SH-SY5Y (cell line): Measurements from ENCODE around the gene NTF3.

Source experiments
- GATA2 ChIP-seq: IDR thresholded peaks from 2 replicates; pipeline ENCODE4 v1.6.1; 2011; ENCODE audit warnings: mild to moderate bottlenecking, low read depth, low read length
- GATA3 ChIP-seq: IDR thresholded peaks from 2 replicates; pipeline ENCODE4 v1.6.1; 2011; ENCODE audit warnings: low read depth, mild to moderate bottlenecking, low read length, moderate library complexity

Gene NTF3

DNA sequence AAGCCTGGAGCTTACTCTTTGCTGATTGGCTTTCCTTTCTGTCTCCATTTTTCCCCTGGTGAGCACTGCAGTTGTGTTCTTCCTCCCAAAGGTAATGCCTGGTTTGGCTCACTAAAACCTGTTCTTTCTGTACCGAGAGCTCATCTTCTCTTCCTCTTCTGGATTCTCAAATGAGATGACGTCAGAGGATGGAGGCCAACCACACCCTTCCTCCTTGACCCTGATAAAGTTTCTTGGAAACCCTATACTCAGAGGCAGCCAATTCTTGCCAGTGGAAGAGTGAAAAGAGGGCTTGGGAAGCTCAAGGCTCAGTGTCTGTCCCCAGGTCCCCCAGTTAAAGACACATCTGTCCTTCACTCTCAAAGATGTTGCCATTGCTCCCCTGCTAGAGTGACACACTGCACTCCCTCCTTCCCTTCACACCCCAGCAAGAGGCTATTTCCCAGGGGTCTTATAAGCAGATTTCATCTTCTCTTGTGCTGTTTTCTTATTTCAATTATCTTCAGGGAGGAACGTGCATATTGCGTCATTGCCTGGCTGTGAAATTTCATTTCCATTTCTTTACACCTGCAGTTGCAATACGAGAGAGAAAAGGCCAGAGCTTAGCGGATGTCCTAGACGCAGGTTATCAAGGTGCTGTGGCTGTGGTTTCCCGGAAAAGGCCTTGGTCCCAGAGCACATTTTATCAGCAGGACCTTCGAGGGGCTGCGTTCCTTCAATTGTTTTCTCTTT is 27.3 kb downstream of the NTF3 start:
- TF ChIP-seq GATA3 (no peak), GATA2 (no peak)

DNA sequence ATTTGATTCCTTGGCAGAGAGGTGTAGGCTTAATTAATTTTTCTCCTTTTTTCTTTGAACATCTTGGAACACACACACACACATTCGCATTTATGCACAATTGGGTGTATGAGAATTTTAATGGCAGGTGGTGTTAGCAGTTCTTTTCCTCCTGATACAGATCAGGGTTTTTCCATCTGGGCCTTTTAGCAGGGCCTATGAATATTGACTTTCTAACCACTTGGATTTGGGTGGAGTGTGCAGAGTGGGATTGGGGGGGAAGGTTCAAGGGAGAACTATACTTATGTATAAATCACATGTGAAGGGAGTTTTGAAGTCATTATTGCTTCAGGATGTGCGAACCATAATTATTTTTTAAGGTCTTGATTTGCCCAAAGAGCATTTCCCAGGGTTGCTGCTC is 28.9 kb downstream of the NTF3 start:
- TF ChIP-seq GATA2 (no peak), GATA3 (no peak)

DNA sequence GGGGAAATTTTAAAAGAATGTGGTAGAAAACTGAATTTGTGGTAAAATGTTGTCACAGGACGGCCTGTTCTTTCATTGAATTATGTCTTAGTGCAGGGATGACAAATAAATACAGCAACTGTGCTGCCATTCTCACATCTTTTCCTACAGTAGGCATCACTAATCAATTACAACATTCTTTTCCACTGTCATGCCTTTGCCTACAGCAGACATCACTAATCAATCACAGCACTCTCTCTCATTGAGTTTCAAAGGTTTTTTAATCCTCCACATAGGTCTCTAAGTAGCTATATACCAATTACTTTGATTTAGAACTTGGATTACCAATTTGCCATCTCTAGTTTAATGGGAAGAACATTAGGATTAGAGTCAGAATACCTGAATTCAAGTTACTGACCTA is 30.1 kb downstream of the NTF3 start:
- no peak for TF ChIP-seq GATA2

DNA sequence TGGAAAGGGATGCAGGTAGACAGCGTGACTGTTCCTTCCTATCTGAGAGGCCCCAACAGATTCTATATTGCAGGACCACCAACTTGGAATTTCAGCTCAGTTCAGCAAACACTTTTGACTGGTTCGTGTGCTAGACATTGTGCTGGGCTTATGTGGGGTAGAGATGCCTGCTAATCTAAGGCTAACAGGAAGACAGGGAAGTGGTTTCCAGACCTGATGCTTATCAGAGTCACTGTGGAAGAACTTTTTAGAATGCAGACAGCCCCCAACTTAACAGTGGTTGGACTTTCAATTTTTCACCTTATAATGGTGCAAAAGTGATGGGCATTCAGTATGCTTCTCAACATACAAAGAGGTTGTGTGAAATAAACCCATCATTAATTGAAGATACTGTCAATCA is 32.2 kb downstream of the NTF3 start:
- no peak for TF ChIP-seq GATA3
- no peak for TF ChIP-seq GATA2

DNA sequence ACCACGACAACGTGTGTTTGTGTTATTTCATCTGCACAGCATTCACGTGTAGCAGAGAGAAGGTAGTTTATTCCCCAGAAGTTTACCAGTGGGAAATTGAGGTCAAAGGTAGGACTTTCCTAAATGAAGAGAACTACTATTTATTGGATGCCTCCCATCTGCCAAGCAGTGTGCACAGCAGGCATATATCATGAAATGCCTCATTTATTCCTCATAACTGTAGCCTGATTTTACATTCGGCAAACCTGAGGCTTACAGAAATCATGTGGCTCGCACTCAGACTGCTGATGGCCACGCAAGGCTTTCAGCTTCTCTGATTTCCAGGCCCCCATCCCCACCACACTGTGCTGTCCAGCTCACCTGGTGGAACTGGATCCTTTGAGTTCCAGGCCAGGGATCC is 33.5 kb downstream of the NTF3 start:
- TF ChIP-seq GATA3 (no peak), GATA2 (no peak)

DNA sequence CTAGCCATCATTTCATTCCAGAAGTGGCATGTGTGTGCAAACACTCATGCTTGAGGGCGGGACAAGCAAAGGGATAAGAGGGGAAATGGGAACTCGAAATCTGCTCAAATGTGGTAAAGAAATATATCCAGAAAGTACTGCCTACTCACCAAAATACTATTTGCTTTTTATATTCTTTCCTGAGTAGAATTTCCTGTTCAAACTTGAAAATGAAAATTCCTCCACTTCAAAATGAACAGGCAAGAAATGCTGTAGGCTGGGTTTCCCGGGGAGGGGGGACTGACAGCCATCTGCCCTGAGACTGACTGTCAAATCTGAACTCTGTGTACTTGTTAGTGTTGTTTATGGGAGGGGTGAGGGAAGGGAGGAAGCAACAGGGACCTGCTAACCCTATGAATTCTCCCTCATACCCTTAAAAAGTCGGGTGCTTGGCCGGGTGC is 34.6 kb downstream of the NTF3 start:
- TF ChIP-seq GATA2 (no peak), GATA3 (no peak)

DNA sequence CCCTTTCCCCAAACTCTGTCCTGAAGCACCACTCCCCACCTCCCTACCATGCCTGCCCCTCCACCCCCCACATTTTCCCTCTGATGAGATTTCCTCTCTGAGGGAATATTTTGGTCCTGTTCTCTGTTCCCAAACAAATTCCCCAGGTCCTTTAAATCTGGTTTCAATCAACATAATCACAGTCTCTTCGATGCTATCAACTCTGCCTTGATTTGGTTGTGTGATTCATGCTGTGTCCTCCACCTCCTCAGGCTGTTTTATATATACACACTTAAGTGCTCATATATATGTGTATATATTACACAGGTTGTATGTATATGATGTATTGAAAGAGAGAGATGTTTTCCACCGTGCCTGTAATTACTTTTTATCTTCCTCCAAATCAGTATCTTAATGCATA is 36.0 kb downstream of the NTF3 start:
- TF ChIP-seq GATA3 (no peak), GATA2 (no peak)

DNA sequence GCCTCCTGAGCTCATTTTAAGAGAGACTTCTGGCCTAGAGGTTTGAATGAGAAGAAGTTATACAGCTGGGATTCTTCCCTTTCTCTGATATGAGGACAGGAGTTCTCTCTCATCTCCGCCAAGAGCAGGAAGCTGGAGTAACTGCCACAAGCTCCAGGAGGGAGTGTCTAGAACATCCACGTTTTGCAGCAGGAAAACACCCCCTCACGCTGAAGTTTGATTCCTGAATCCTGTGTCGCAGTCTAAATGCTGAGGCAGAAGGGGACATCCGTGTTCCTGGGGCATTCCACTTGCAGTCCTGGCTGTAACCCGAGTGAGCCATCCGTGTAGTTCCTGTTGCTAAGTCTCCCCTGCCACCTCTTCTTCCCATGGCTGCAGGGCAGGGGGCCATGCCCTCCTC is 38.3 kb downstream of the NTF3 start:
- no peak for TF ChIP-seq GATA3
- TF ChIP-seq GATA2: no peak

DNA sequence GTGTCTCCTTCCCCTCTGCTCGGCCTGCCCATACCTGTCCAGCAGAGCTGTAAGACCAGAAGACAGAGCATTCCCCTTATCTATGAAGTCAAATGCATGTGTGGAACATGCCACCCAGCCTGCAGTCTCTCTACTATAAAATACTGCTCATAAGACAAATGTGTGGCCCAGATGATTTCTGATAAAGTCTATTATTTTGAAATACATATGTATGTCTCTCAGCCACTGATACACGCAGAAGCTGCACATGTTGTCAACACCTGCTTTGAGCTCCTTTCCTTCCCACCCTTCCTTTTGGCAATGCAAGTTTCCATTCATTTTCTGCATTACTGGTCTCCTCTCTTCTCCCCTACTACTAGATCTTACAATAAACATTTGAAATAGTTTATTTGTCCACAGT is 38.8 kb downstream of the NTF3 start:
- TF ChIP-seq GATA2 (no peak), GATA3 (no peak)

DNA sequence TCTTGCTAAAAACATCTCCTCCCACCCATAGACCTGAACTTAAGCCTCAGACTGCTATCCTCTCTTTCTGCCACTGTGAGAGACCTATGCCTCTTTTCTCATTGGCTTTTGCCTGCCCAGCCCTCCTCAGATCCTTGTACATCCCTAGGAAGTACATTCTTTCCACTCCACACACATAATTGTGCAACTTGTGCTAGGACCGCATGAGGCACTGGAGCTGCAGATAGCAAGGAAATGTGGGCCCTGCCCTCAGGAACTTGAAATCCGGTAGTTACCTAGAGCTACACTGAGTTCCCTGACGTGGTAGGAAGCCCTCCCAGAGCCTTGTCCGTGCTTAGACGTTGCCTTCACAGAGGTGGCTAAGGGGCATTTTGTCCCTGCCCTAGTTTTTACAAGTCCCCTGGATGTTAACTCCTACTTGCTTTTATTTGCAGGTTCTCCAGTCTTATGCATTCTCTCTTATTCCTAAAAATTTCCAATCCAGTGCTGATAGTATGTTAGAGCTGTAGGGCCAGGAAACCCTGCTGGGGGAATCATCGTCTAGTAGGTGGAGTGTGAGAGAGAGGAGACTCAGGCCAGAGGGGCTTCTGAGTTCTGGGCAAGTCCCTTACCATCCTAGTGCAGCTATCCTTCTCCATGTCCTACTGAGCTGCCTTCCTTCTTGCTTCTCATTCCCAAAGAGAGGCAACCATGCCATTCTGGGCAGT is 41.3 kb downstream of the NTF3 start:
- TF ChIP-seq GATA3 (no peak), GATA2 (no peak)

DNA sequence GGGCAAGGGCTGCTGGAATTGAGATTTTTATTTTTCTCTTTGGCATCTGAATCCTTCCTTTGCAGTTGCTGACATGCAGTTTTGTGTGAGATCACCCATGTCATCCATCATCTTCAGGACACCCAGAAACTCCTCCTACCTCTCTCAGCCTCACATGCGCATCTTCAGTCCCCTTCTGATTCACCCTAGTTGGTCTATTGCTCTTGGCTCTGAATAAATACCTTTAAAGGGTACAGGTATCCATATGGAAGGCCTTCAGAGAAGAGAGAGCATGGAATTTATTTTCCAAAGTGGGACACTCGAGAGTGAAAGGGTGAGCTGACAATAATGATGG is 41.8 kb downstream of the NTF3 start:
- TF ChIP-seq GATA3 (no peak), GATA2 (no peak)

DNA sequence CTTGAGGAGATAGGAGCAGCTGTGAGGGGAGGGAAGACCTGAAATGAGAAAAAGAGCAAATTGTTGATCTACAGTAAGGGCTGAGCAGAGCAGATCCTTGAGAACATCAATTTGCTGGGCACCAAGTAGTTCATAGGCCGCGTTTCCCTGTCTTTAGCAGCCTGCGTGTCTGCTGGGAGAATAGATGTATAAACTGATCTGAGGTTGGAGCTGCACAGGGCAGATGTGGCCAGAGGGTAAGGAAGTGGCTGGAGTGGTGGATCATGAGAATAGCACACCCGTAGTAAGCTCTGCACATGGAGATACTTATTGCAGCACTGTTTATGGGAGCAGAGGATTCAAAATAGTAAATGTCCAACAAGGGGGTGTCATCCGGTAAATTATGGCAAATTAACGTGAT is 44.4 kb downstream of the NTF3 start:
- TF ChIP-seq GATA3 (no peak), GATA2 (no peak)

DNA sequence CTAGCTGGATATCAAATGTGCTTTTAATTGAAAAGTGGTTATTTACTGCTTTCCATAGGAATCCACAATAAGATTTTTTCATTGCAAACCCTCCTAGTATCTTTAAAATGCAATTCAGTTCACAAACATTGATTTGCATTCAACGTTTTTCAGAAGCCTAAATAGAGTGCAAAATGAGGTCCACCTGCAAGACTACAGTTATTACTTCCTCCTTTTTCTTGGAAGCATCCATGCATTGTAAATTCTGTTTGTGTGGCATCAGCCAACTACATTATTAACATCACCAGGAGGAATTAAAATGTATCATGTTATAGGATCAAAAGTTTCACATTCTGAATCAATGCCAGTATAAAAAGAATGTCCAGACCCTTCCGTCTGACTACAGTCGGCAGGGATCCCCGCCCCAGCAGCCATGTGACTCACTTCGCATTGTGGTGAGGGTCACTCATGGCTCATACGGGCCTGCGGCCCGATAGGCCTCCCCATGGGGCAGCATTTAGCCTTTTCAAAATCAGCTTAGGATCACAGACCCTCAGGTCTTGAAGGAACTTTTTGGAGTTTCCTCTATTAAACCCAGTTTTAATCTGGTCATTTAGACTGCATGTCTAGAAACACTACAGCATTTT is 46.3 kb downstream of the NTF3 start:
- TF ChIP-seq GATA3: no peak
- TF ChIP-seq GATA2: no peak

DNA sequence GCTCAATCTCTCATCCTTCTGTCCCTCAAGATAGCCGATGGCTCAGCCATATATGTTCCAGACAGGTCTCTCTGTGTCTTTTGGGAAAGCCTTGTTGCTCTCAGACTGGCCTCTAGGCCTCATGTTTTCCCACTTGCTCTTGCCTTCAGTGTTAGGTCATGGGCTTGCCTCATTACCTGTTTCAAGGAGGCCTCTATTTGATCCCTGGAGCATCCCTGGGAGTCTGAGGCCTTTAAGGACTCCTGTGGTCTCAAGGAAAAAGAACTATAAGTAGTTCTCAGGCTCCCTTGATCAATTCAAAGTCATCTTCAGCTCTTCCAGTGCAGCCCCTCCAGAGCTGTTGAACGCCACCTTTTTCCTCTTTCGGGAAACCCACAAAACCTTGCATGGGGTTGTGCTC is 47.9 kb downstream of the NTF3 start:
- TF ChIP-seq GATA2: no peak
- TF ChIP-seq GATA3: no peak
